BE2C (cell line): ENCODE results near the gene PHRF1.

Experiments
- DNase-seq: peaks from one replicate; pipeline ENCODE4 v3.0.0-alpha.2; 2020
- H3K27me3 ChIP-seq: fragments of 250-450 bp; sonication (Bioruptor Pico); 2 replicates; pipeline ENCODE4 v1.5.1; 2020; ENCODE audit warnings: mild to moderate bottlenecking
- H3K36me3 ChIP-seq: fragments of 250-450 bp; sonication (Bioruptor Pico); 2 replicates; pipeline ENCODE4 v1.5.1; 2020; ENCODE audit warnings: mild to moderate bottlenecking
- H3K4me1 ChIP-seq: fragments of 250-450 bp; sonication (Bioruptor Pico); 2 replicates; pipeline ENCODE4 v1.5.1; 2020
- H3K4me3 ChIP-seq: 2 replicates; pipeline ENCODE4 v1.5.1; 2011; ENCODE audit warnings: low read depth, low read length
- H3K9me3 ChIP-seq: fragments of 250-450 bp; sonication (Bioruptor Pico); 2 replicates; pipeline ENCODE4 v1.5.1; 2020
- TF ChIP-seq, protein P1 (sequence below): IDR thresholded peaks from 2 replicates; pipeline ENCODE4 v1.5.1; 2012; ENCODE audit warnings: mild to moderate bottlenecking, low read depth, low read length

Gene PHRF1

DNA sequence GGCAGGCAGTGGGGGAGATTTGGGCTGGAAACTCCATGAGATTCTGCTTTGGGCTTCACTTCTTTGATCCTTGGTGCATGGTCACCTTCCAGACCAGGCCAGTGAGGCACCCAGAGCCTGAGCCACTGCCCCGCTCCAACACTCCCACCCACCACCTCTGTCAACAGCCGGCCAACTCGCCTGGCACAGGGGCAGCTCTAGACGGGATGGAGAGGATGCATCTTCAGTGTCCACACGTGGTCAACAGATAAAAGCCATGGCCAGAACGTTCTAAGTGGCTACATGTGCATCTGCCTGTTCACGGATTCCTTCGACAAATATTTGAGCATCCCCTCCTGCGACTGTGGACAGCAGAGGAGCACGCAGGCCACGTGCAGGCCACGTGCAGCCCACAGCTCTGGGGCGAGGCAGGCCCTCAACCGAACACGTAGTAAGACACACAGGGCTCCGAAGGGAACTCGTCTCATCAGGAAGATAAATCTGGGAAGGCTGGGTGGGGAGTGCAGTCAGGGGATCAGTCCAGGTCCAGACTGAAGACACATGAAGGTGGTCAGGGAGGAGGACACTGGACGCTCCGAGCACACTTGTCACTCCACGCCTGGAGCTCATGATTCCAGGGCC is 37.7 kb upstream of the PHRF1 start:
- DNase-seq = no peak
- no peaks in the 10 kb centered on the region for H3K9me3 ChIP-seq
- H3K36me3 ChIP-seq = no peaks in the 10 kb centered on the region
- no peaks in the 10 kb centered on the region for H3K4me1 ChIP-seq
- no peaks in the 10 kb centered on the region for H3K27me3 ChIP-seq
- TF ChIP-seq, protein P1, sequence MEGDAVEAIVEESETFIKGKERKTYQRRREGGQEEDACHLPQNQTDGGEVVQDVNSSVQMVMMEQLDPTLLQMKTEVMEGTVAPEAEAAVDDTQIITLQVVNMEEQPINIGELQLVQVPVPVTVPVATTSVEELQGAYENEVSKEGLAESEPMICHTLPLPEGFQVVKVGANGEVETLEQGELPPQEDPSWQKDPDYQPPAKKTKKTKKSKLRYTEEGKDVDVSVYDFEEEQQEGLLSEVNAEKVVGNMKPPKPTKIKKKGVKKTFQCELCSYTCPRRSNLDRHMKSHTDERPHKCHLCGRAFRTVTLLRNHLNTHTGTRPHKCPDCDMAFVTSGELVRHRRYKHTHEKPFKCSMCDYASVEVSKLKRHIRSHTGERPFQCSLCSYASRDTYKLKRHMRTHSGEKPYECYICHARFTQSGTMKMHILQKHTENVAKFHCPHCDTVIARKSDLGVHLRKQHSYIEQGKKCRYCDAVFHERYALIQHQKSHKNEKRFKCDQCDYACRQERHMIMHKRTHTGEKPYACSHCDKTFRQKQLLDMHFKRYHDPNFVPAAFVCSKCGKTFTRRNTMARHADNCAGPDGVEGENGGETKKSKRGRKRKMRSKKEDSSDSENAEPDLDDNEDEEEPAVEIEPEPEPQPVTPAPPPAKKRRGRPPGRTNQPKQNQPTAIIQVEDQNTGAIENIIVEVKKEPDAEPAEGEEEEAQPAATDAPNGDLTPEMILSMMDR = no peak
- no peak overlapping the region for H3K4me3 ChIP-seq

DNA sequence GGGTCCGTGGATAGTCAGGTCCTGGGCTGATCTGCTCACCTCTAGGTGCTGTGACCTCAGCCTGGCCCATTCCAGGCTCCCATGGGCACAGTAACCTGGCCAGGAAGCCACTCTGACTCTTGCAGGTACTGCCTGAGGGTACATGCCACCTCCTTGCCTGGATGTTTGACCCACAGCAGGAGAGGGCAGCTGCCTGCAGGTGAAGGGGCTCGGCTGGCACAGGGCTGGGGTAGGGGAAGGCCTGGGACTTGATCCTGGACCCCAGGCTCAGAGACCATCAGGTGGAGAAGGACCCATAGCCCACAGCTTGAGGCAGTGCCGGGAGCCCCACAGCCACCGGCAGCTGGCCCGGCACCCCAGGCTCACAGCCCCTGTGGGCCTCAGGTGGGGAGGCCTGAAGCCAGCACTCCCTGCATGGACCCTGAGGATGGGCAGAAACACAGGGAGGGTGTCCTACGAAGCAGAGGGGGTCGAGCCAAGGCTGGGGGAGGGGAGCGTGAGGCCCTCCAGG is 36.2 kb upstream of the PHRF1 start:
- no peaks in the 10 kb centered on the region for H3K9me3 ChIP-seq
- no peaks in the 10 kb centered on the region for H3K27me3 ChIP-seq
- H3K4me1 ChIP-seq = no peaks in the 10 kb centered on the region
- TF ChIP-seq, protein P1 = no peak
- DNase-seq = no peak
- H3K4me3 ChIP-seq = no peak overlapping the region
- no peaks in the 10 kb centered on the region for H3K36me3 ChIP-seq

DNA sequence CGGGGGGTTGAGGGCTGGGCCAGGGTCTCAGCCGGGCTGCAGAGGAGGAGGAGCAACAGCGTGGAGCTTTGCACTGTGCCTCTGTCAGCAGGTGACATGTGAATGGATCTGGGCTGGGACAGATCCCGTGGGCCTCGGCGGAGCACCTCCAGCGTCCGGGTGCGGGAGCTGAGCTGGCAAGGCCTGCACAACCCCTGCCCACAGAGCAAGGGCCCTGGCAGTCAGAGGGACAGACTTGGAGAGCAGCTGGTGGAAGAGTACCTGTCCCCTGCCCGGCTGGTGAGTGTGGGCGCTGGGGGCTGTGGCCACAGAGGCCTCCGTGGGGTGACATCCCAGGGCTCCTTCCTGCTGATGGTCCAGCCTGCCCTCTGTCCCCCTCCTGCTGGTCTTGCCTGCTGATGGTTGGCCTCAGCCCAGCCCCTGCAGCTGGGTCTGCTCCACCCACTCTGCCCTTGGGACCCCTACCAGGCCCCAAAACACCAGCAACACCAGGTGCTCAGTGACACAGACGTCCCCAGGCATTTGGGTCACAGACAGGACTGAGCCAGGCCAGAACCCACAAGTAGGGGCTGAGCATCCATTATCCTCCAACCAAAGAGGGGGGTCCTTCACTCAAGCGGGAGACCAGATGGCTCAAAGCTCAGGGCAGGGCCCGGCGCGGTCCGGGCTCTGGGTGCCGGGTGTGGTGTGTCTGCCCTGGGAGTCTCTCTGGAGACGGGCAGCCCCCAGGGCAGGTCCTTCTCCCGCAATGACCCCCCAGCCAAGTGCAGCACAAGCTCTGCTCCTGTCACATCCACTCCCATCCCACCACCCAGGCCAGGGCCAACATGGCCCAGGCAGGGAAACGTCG is 35.5 kb upstream of the PHRF1 start:
- no peaks in the 10 kb centered on the region for H3K4me1 ChIP-seq
- TF ChIP-seq, protein P1 = no peak
- H3K27me3 ChIP-seq = no peaks in the 10 kb centered on the region
- DNase-seq = no peak
- no peaks in the 10 kb centered on the region for H3K36me3 ChIP-seq
- H3K4me3 ChIP-seq = no peak overlapping the region
- H3K9me3 ChIP-seq = no peaks in the 10 kb centered on the region

GRCh38 chr11:541433-541885 is 34.8 kb upstream of the PHRF1 start:
- H3K4me1 ChIP-seq = no peaks in the 10 kb centered on the region
- DNase-seq = no peak
- no peaks in the 10 kb centered on the region for H3K27me3 ChIP-seq
- no peak overlapping the region for H3K4me3 ChIP-seq
- TF ChIP-seq, protein P1 = no peak
- no peaks in the 10 kb centered on the region for H3K36me3 ChIP-seq
- H3K9me3 ChIP-seq = no peaks in the 10 kb centered on the region

- no peaks in the 10 kb centered on the region for H3K27me3 ChIP-seq
- H3K9me3 ChIP-seq = no peaks in the 10 kb centered on the region
- H3K36me3 ChIP-seq = no peaks in the 10 kb centered on the region
- no peak for DNase-seq
- no peak overlapping the region for H3K4me3 ChIP-seq
- TF ChIP-seq, protein P1 = no peak
- no peaks in the 10 kb centered on the region for H3K4me1 ChIP-seq
Observed at GRCh38 chr11:544817-545166, 31.5 kb upstream of the PHRF1 start.

GRCh38 chr11:545171-545570 is 31.1 kb upstream of the PHRF1 start:
- H3K9me3 ChIP-seq = no peaks in the 10 kb centered on the region
- H3K27me3 ChIP-seq = no peaks in the 10 kb centered on the region
- H3K4me1 ChIP-seq = no peaks in the 10 kb centered on the region
- no peak overlapping the region for H3K4me3 ChIP-seq
- no peaks in the 10 kb centered on the region for H3K36me3 ChIP-seq
- no peak for DNase-seq
- TF ChIP-seq, protein P1 = no peak
